HS-5 (cell line): ENCODE data around the gene TENT4B.
"Not testable (repeated sequence)": the region's sequence is repeated elsewhere in the genome, so short reads cannot be mapped to it uniquely, and the experiment has no call there.

Experiments
- DNase-seq: peaks from one replicate; pipeline ENCODE4 v3.0.0-alpha.2; 2012; ENCODE audit warnings: low read depth

TENT4B gene

GRCh38 chr16:50154420-50154950 lies 1.4 kb downstream of the TENT4B start:
- DNase-seq = no peak

- DNase-seq = no peak
Measured at GRCh38 chr16:50155925-50156324, 2.8 kb downstream of the TENT4B start.

GRCh38 chr16:50156590-50156989 lies 3.5 kb downstream of the TENT4B start:
- no peak for DNase-seq

GRCh38 chr16:50160495-50161164 lies 7.5 kb downstream of the TENT4B start:
- no peak for DNase-seq

- DNase-seq = no peak
Measured at GRCh38 chr16:50161950-50162349, 8.8 kb downstream of the TENT4B start.

- no peak for DNase-seq
Measured at GRCh38 chr16:50165473-50165872, 12.4 kb downstream of the TENT4B start.

GRCh38 chr16:50166511-50167500 lies 13.7 kb downstream of the TENT4B start:
- no peak for DNase-seq

- DNase-seq = no peak
Measured at GRCh38 chr16:50167556-50167955, 14.4 kb downstream of the TENT4B start.

- no peak for DNase-seq
Measured at GRCh38 chr16:50169555-50170096, 16.5 kb downstream of the TENT4B start.

GRCh38 chr16:50171773-50172172 lies 18.7 kb downstream of the TENT4B start:
- not testable (repeated sequence) for DNase-seq

GRCh38 chr16:50172195-50172922 lies 19.3 kb downstream of the TENT4B start:
- DNase-seq = no peak

GRCh38 chr16:50173316-50173715 lies 20.2 kb downstream of the TENT4B start:
- no peak for DNase-seq

GRCh38 chr16:50178491-50178941 lies 25.4 kb downstream of the TENT4B start:
- no peak for DNase-seq

GRCh38 chr16:50182441-50182840 lies 29.3 kb downstream of the TENT4B start:
- DNase-seq = no peak

- DNase-seq = no peak
Measured at GRCh38 chr16:50183316-50183715, 30.2 kb downstream of the TENT4B start.

- no peak for DNase-seq
Measured at GRCh38 chr16:50185005-50185505, 31.9 kb downstream of the TENT4B start.

- no peak for DNase-seq
Measured at GRCh38 chr16:50188619-50189136, 35.6 kb downstream of the TENT4B start.

GRCh38 chr16:50190292-50190691 lies 37.2 kb downstream of the TENT4B start:
- no peak for DNase-seq

GRCh38 chr16:50192386-50193050 lies 39.4 kb downstream of the TENT4B start:
- DNase-seq = no peak

- no peak for DNase-seq
Measured at GRCh38 chr16:50193594-50193993, 40.5 kb downstream of the TENT4B start.

- DNase-seq = no peak
Measured at GRCh38 chr16:50195276-50195675, 42.2 kb downstream of the TENT4B start.
